Measurements from ENCODE around the gene ADGRD2.

ADGRD2 gene

GRCh38 chr9:124456341-124457078 is 6.3 kb downstream of the ADGRD2 start:
- DNase-seq (ENCODE audit: low read depth), result no peak

GRCh38 chr9:124457079-124457886 is 7.0 kb downstream of the ADGRD2 start:
- no peak for DNase-seq (ENCODE audit: low read depth)

GRCh38 chr9:124457887-124458431 is 7.7 kb downstream of the ADGRD2 start:
- no peak for DNase-seq (ENCODE audit: low read depth)

GRCh38 chr9:124458441-124458840 is 8.2 kb downstream of the ADGRD2 start:
- no peak for DNase-seq (ENCODE audit: low read depth)

GRCh38 chr9:124462739-124463138 is 12.5 kb downstream of the ADGRD2 start:
- DNase-seq (ENCODE audit: low read depth), result no peak

GRCh38 chr9:124465736-124466135 is 15.5 kb downstream of the ADGRD2 start:
- no peak for DNase-seq (ENCODE audit: low read depth)

- DNase-seq (ENCODE audit: low read depth), result no peak
Measured at GRCh38 chr9:124467410-124468060, 17.3 kb downstream of the ADGRD2 start.

- no peak for DNase-seq (ENCODE audit: low read depth)
Measured at GRCh38 chr9:124468061-124468740, 17.9 kb downstream of the ADGRD2 start.

GRCh38 chr9:124469011-124469832 is 19.0 kb downstream of the ADGRD2 start:
- no peak for DNase-seq (ENCODE audit: low read depth)

GRCh38 chr9:124470306-124470705 is 20.1 kb downstream of the ADGRD2 start:
- no peak for DNase-seq (ENCODE audit: low read depth)

- DNase-seq (ENCODE audit: low read depth), result no peak
Measured at GRCh38 chr9:124470726-124471125, 20.5 kb downstream of the ADGRD2 start.

GRCh38 chr9:124471761-124472160 is 21.5 kb downstream of the ADGRD2 start:
- DNase-seq (ENCODE audit: low read depth), result no peak

- no peak for DNase-seq (ENCODE audit: low read depth)
Measured at GRCh38 chr9:124472770-124473169, 22.5 kb downstream of the ADGRD2 start.

- no peak for DNase-seq (ENCODE audit: low read depth)
Measured at GRCh38 chr9:124473310-124473709, 23.1 kb downstream of the ADGRD2 start.

- no peak for DNase-seq (ENCODE audit: low read depth)
Measured at GRCh38 chr9:124474151-124474550, 23.9 kb downstream of the ADGRD2 start.

GRCh38 chr9:124475158-124475867 is 25.1 kb downstream of the ADGRD2 start:
- no peak for DNase-seq (ENCODE audit: low read depth)

GRCh38 chr9:124475868-124476690 is 25.8 kb downstream of the ADGRD2 start:
- no peak for DNase-seq (ENCODE audit: low read depth)

GRCh38 chr9:124477211-124477647 is 27.0 kb downstream of the ADGRD2 start:
- no peak for DNase-seq (ENCODE audit: low read depth)

GRCh38 chr9:124477648-124478285 is 27.5 kb downstream of the ADGRD2 start:
- DNase-seq (ENCODE audit: low read depth), result no peak
